Neural cell (in vitro differentiated cells): ENCODE data around the gene MTCL1.

Experiments used
- POLR2AphosphoS5 ChIP-seq: IDR thresholded peaks from 2 replicates; pipeline ENCODE4 v1.6.1; 2012
- TF ChIP-seq, protein P1 (sequence below): fragments of 450-650 bp; IDR thresholded peaks from 2 replicates; pipeline ENCODE4 v1.5.1; 2014; ENCODE audit warnings: antibody characterized with exemption, mild to moderate bottlenecking, moderate library complexity; ENCODE audit not compliant: poor library complexity, severe bottlenecking

DNA sequence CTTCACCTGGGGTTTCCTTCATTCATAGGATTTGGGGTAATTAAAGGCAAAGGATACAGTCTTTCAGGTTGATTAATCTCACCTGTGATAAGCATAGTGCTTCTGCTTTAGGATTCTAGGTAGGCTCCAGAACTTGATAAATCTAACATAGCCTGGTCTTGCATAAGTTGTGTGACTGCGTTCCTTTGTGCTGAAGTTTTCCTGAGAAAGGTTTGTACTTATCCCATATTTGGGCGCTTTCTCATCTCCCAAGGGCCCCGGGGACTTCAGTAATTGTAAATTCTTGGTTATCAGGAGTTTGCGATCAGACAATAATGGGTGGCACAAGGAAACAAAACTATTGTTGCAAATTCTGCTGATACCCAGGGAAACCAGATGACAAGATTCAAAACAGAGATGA lies 53.1 kb downstream of the MTCL1 start:
- no peak for TF ChIP-seq POLR2AphosphoS5
- TF ChIP-seq, protein P1, sequence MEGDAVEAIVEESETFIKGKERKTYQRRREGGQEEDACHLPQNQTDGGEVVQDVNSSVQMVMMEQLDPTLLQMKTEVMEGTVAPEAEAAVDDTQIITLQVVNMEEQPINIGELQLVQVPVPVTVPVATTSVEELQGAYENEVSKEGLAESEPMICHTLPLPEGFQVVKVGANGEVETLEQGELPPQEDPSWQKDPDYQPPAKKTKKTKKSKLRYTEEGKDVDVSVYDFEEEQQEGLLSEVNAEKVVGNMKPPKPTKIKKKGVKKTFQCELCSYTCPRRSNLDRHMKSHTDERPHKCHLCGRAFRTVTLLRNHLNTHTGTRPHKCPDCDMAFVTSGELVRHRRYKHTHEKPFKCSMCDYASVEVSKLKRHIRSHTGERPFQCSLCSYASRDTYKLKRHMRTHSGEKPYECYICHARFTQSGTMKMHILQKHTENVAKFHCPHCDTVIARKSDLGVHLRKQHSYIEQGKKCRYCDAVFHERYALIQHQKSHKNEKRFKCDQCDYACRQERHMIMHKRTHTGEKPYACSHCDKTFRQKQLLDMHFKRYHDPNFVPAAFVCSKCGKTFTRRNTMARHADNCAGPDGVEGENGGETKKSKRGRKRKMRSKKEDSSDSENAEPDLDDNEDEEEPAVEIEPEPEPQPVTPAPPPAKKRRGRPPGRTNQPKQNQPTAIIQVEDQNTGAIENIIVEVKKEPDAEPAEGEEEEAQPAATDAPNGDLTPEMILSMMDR = no peak
